ENCODE measurements around the gene PRICKLE2. TPM values are rescaled to one million over a fixed set of nuclear protein-coding genes. Genes with fewer than 3 reads are reported as not detected.
"Not testable (repeated sequence)": the region's sequence is repeated elsewhere in the genome, so short reads cannot be mapped to it uniquely, and the experiment has no call there.

Gene PRICKLE2
- total RNA-seq, 4 donors from 2014 or later, result 71.8 to 99.9 (median 84.4) TPM

DNA sequence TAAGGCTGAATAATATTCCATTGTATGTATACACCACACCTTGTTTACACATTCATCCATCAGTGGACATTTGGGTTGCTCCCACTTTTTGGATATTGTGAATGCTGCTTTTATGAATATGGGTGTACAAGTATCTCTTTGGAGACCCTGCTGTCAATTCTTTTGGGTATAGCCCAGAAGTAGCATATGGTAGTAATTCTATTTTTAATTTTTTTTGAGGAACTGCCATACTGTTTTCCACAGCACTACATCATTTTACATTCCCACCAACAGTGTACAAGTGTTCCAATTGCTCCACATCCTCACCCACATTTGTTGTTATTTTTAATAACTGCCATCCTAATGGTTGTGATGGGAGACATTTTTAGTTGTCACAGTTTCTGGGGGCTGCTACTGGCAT is 132.1 kb downstream of the PRICKLE2 start:
- Histone ChIP-seq H3K4me1 (peaks cover 5 to 14% (median 11%) of the 10 kb centered on the region in 4 donors), H3K9me3 (no peaks in the 10 kb centered on the region), H3K36me3 (peaks cover 0 to 34% (median 3%) of the 10 kb centered on the region in 4 donors), H3K27me3 (no peaks in the 10 kb centered on the region), H3K27ac (replicated peaks in 1 of 4) (no peak overlapping the region), H3K4me3 (no peak overlapping the region)
- TF ChIP-seq EP300 (IDR thresholded peaks at IDR 0.05), result no peak
- TF ChIP-seq, protein P1, sequence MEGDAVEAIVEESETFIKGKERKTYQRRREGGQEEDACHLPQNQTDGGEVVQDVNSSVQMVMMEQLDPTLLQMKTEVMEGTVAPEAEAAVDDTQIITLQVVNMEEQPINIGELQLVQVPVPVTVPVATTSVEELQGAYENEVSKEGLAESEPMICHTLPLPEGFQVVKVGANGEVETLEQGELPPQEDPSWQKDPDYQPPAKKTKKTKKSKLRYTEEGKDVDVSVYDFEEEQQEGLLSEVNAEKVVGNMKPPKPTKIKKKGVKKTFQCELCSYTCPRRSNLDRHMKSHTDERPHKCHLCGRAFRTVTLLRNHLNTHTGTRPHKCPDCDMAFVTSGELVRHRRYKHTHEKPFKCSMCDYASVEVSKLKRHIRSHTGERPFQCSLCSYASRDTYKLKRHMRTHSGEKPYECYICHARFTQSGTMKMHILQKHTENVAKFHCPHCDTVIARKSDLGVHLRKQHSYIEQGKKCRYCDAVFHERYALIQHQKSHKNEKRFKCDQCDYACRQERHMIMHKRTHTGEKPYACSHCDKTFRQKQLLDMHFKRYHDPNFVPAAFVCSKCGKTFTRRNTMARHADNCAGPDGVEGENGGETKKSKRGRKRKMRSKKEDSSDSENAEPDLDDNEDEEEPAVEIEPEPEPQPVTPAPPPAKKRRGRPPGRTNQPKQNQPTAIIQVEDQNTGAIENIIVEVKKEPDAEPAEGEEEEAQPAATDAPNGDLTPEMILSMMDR (IDR thresholded peaks at IDR 0.05), result no peak
- no peak for TF ChIP-seq POLR2A (IDR thresholded peaks at IDR 0.05; ENCODE audit: low read depth)
- no peak for TF ChIP-seq POLR2AphosphoS5 (IDR thresholded peaks at IDR 0.05)
- peak; percentile 7 for DNase-seq (ENCODE audit: extremely low spot score)
- intact Hi-C loops (cut with DNase I), result no loop called here

DNA sequence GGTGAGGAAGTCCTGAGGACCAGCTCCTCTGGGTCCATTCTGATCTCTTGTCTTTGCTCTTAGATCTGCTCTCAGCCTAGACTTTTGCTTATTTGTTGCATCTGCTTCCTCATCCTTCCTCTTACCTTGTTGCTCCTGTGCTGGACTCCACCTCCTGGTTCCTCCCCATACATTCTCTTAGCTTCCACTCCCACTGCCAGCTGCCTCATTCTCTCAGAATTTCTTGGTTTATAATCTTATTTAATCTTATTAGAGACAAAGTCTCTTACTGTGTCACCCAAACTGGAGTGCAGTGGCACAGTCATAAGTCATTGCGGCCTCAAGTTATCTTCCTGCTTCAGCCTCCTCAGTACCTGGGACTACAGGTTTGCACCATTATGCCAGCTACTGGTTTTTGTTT is 133.8 kb downstream of the PRICKLE2 start:
- DNase-seq (ENCODE audit: extremely low spot score), result no peak
- Histone ChIP-seq H3K27ac (replicated peaks in 1 of 4) (no peak overlapping the region), H3K4me1 (peaks cover 5 to 14% (median 11%) of the 10 kb centered on the region in 4 donors), H3K4me3 (no peak overlapping the region), H3K27me3 (no peaks in the 10 kb centered on the region), H3K9me3 (no peaks in the 10 kb centered on the region), H3K36me3 (peaks cover 0 to 22% (median 2%) of the 10 kb centered on the region in 4 donors)
- 100% methylated on average over 1 of the region's 1 CpG for WGBS
- intact Hi-C loops (cut with DNase I), result no loop called here
- TF ChIP-seq POLR2AphosphoS5 (IDR thresholded peaks at IDR 0.05) (no peak), POLR2A (IDR thresholded peaks at IDR 0.05; ENCODE audit: low read depth) (no peak), EP300 (IDR thresholded peaks at IDR 0.05) (no peak)
- TF ChIP-seq, protein P1 (IDR thresholded peaks at IDR 0.05), result no peak

DNA sequence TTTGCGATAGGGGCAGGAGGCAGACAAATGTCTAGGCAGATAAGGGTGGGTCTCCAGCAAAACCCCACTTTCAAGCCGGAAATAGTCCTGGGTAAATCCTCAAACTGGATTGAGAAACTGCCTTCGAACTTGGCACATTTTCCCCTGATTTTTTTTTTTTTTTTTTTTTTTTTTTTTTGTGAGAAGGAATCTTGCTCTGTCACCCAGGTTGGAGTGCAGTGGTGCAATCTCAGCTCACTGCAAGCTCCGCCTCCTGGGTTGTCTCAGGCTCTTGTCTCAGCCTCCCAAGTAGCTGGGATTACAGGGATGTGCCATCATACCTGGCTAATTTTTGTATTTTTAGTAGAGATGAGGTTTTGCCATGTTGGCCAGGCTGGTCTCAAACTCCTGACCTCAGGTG is 135.9 kb downstream of the PRICKLE2 start:
- 61% methylated on average over 4 of the region's 4 CpGs for WGBS
- H3K27me3 ChIP-seq; H3K36me3 ChIP-seq; H3K4me3 ChIP-seq; intact Hi-C loops (cut with DNase I); H3K27ac ChIP-seq (replicated peaks in 1 of 4); H3K9me3 ChIP-seq; DNase-seq (ENCODE audit: extremely low spot score): not testable (repeated sequence)
- H3K4me1 ChIP-seq, result peaks cover 5 to 14% (median 11%) of the 10 kb centered on the region in 4 donors

DNA sequence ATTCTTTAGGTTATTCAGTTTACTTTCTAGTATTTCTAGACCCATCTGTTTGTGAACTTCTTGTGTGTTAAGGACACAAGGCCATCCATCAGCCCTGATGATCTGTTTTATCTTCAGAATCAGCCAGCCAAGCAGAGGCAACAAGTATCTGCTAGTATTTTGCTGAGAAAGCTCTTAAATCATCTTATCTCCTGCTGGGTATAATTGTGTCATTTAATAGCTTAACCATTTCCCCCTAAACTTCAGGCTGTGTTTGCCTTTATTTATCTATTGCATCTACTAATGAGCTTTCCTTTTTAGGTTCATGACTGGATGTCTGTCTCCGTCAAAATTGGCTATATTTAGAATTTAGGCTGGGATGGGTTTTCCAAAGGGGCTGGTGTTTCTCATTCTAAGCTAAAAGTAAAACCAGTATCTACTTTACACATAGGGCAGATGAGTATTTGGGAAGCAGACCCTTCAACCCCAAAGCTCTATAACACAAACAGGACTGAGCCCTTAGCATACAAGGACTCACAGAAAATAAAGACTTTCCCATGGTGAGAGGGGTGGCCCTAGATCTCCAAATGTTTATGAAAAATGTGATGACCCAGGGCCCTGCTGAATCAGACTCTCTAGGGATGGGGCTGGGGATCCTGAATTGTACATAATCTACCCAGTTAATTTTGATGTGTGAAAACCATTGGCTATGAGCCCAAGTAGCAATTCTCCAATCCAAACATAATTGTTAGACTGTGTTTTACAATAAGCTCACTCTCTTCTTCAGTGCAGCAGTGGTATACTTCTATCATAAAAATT is 136.7 kb downstream of the PRICKLE2 start:
- DNase-seq (ENCODE audit: extremely low spot score), result no peak
- Histone ChIP-seq H3K4me3 (no peak overlapping the region), H3K4me1 (peaks cover 5 to 14% (median 11%) of the 10 kb centered on the region in 4 donors), H3K27me3 (no peaks in the 10 kb centered on the region), H3K36me3 (no peaks in the 10 kb centered on the region), H3K27ac (replicated peaks in 1 of 4) (no peak overlapping the region), H3K9me3 (no peaks in the 10 kb centered on the region)
- intact Hi-C loops (cut with DNase I), result no loop called here
- TF ChIP-seq POLR2AphosphoS5 (IDR thresholded peaks at IDR 0.05) (no peak), EP300 (IDR thresholded peaks at IDR 0.05) (no peak), POLR2A (IDR thresholded peaks at IDR 0.05; ENCODE audit: low read depth) (no peak)
- TF ChIP-seq, protein P1 (IDR thresholded peaks at IDR 0.05), result no peak
- WGBS, result 35% methylated on average over 1 of the region's 1 CpG

DNA sequence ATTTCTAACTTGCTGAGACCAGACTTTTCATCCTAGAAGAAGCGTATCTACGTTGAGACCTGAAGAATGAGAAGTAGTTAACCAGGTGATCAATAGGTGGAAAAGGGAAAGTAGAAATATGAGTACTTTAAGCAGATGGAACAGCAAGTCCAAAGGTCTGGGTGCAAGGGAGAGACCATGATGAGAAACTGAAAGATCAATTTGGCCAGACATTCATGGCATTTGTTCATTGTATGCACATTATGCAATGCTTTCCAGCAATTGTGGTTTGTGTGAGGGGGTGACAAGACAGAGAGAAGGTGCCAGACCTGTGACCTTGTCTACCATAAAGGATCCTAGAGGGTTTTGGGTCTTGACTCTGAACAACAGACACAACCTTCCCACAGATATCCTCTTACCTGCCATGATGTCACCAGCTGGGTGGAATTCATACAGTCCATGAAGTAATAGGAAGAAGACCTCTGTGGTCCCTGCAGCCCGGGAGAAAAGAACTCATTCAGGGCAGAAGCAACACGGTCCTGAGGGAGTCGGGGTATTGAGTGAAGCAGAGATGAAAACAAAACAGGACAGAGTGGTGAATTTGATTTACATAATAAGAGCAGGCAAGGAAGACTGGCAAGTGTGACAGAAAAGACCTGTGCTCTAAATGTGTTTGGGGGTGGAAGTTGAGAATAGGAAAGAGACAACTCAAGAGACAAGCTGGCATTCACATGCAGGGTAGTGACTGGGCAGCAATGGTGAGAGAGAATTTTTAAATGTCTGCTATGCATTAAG is 138.6 kb downstream of the PRICKLE2 start:
- H3K4me3 ChIP-seq, result no peak overlapping the region
- TF ChIP-seq POLR2A (IDR thresholded peaks at IDR 0.05; ENCODE audit: low read depth) (no peak), POLR2AphosphoS5 (IDR thresholded peaks at IDR 0.05) (no peak), EP300 (IDR thresholded peaks at IDR 0.05) (no peak)
- TF ChIP-seq, protein P1 (IDR thresholded peaks at IDR 0.05), result no peak
- WGBS, result 80% methylated on average over 5 of the region's 5 CpGs

More for the DNA sequence above, 138.6 kb downstream of the PRICKLE2 start:
- no peak overlapping the region for H3K27ac ChIP-seq (replicated peaks in 1 of 4)
- no peaks in the 10 kb centered on the region for H3K9me3 ChIP-seq
- no peak for DNase-seq (ENCODE audit: extremely low spot score)
- intact Hi-C loops (cut with DNase I), result no loop called here
- H3K4me1 ChIP-seq, result peaks cover 5 to 15% (median 13%) of the 10 kb centered on the region in 4 donors
- no peaks in the 10 kb centered on the region for H3K27me3 ChIP-seq
- no peaks in the 10 kb centered on the region for H3K36me3 ChIP-seq

Measured in esophagus muscularis mucosa (tissue), 4 donors.